ENCODE data around the gene RUSC1.

The RUSC1 gene

GRCh38 chr1:155324717-155325602 lies 4.3 kb downstream of the RUSC1 start:
- H3K4me3 ChIP-seq (ENCODE audit: low read depth, low read length): peak overlapping the region; percentile 86
- H3K9me3 ChIP-seq (ENCODE audit: control insufficient read depth, insufficient read depth, low read depth, low read length): no peaks in the 10 kb centered on the region
- ChIA-PET CTCF (interaction anchor here (0.6 to 8.4 kb wide), 13 partner anchors 14 to 271 kb away, joined by 3 to 77 read pairs (median 3); partner anchors contain the start of gene KRTCAP2), POLR2A (interaction anchor here (0.6 to 4.4 kb wide), 11 partner anchors 17 to 152 kb away, joined by 3 to 32 read pairs (median 4); partner anchors contain the start of genes CLK2, ENTREP3, FDPS and KRTCAP2)
- H3K36me3 ChIP-seq (ENCODE audit: control insufficient read depth in 2 of 2, insufficient read depth in 1 of 2, low read length in 2 of 2): peaks cover 18 to 57% of the 10 kb centered on the region in 2 experiments
- H3K4me1 ChIP-seq (ENCODE audit: control insufficient read depth, insufficient read depth, low read length): 0 out of 2 replicates have a peak, but pooled peaks cover 3% of the 10 kb centered on the region
- H3K27ac ChIP-seq (ENCODE audit: extremely low read depth, low read depth, low read length): peak overlapping the region; percentile 65
- TF ChIP-seq ZNF202 (tag by site-specific recombination; IDR thresholded peaks at IDR 0.05; ENCODE audit: borderline replicate concordance) (no peak), YY1 (tag by site-specific recombination; IDR thresholded peaks at IDR 0.05) (no peak), ZNF426 (tag by site-specific recombination; IDR thresholded peaks at IDR 0.05) (no peak), ZNF23 (tag by site-specific recombination; IDR thresholded peaks at IDR 0.05; ENCODE audit: borderline replicate concordance) (no peak), ZNF776 (tag by site-specific recombination; IDR thresholded peaks at IDR 0.05; ENCODE audit: borderline replicate concordance) (no peak), ZBTB8A (tag by site-specific recombination; IDR thresholded peaks at IDR 0.05) (peak; percentile 92), ZNF280C (tag by site-specific recombination; IDR thresholded peaks at IDR 0.05) (no peak), MEIS1 (CRISPR knock-in tag; IDR thresholded peaks at IDR 0.05; ENCODE audit: borderline replicate concordance) (no peak), ZNF354C (tag by site-specific recombination; IDR thresholded peaks at IDR 0.05; ENCODE audit: borderline replicate concordance, low read depth) (no peak), SCRT2 (tag by site-specific recombination; IDR thresholded peaks at IDR 0.05) (no peak), HIC1 (tag by site-specific recombination; IDR thresholded peaks at IDR 0.05) (peak; percentile 88), ZBTB7A (tag by site-specific recombination; IDR thresholded peaks at IDR 0.05; ENCODE audit: low read depth) (no peak; the same call in 1 of the 2 replicates), ZBTB48 (tag by site-specific recombination; IDR thresholded peaks at IDR 0.05) (peak; percentile 40; the same call in 1 of the 2 replicates), KLF16 (tag by site-specific recombination; IDR thresholded peaks at IDR 0.05) (no peak), MZF1 (tag by site-specific recombination; IDR thresholded peaks at IDR 0.05; ENCODE audit: borderline replicate concordance) (no peak), KLF1 (tag by site-specific recombination; IDR thresholded peaks at IDR 0.05) (no peak), ZNF707 (tag by site-specific recombination; IDR thresholded peaks at IDR 0.05) (no peak), ATF2 (tag by site-specific recombination; IDR thresholded peaks at IDR 0.05; ENCODE audit: low read depth) (no peak), ZNF24 (tag by site-specific recombination; IDR thresholded peaks at IDR 0.05) (0 out of 2 replicates have a peak, but pooled peaks have one; percentile 41), ZXDB (tag by site-specific recombination; IDR thresholded peaks at IDR 0.05) (peak; percentile 10; the same call in 1 of the 2 replicates), ZNF239 (tag by site-specific recombination; IDR thresholded peaks at IDR 0.05) (no peak), FEZF1 (tag by site-specific recombination; IDR thresholded peaks at IDR 0.05) (no peak), ZNF747 (tag by site-specific recombination; IDR thresholded peaks at IDR 0.05) (no peak), ZBTB26 (tag by site-specific recombination; optimal IDR thresholded peaks at IDR 0.05) (peak; percentile 44), PRDM1 (tag by site-specific recombination; IDR thresholded peaks at IDR 0.05) (peak; percentile 47; the same call in 1 of the 2 replicates), IKZF3 (tag by site-specific recombination; IDR thresholded peaks at IDR 0.05) (peak; percentile 92), ZNF513 (tag by site-specific recombination; IDR thresholded peaks at IDR 0.05) (no peak), ZNF76 (tag by site-specific recombination; IDR thresholded peaks at IDR 0.05; ENCODE audit: borderline replicate concordance, low read depth) (no peak; the same call in 1 of the 2 replicates), ZIC2 (tag by site-specific recombination; IDR thresholded peaks at IDR 0.05) (peak; percentile 78)
